GM19438 (cell line): ENCODE results near the gene DTX2.
"Not testable (repeated sequence)": the region's sequence is repeated elsewhere in the genome, so short reads cannot be mapped to it uniquely, and the experiment has no call there.

Experiments used
- ATAC-seq: cut with Tn5 transposase; IDR thresholded peaks from one replicate; pipeline ENCODE4 v1.9.1; 2021; ENCODE audit warnings: low read depth; ENCODE audit not compliant: unreplicated experiment

The DTX2 gene

GRCh38 chr7:76461464-76462101 lies at the start of gene DTX2:
Gene DTX2 (plus strand): TSS chr7:76461709. CDS start chr7:76480510, 18,801 bp downstream.
- ATAC-seq: peak; percentile 98

DNA sequence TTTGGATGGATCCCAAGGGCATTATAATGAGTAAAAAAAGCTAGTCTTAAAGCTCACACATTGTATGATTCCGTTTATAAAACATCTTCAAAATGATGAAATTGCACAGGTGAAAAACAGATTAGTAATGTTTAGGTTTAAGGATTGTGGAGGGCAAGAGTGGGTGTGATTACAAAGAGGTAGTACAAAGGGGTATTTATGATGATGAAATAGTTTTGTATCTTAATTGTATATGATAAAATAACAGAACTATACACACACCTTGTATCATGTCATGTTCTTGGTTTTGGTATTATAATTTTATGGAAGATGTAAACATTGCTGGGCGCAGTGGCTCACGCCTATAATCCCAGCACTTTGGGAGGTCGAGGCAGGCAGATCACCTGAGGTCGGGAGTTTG lies 49.3 kb upstream of the DTX2 start:
- no peak for ATAC-seq

- not testable (repeated sequence) for ATAC-seq
These were observed 43.7 kb upstream of the DTX2 start for GRCh38 chr7:76417654-76418310.

GRCh38 chr7:76421097-76421496 lies 40.4 kb upstream of the DTX2 start:
- ATAC-seq: not testable (repeated sequence)

DNA sequence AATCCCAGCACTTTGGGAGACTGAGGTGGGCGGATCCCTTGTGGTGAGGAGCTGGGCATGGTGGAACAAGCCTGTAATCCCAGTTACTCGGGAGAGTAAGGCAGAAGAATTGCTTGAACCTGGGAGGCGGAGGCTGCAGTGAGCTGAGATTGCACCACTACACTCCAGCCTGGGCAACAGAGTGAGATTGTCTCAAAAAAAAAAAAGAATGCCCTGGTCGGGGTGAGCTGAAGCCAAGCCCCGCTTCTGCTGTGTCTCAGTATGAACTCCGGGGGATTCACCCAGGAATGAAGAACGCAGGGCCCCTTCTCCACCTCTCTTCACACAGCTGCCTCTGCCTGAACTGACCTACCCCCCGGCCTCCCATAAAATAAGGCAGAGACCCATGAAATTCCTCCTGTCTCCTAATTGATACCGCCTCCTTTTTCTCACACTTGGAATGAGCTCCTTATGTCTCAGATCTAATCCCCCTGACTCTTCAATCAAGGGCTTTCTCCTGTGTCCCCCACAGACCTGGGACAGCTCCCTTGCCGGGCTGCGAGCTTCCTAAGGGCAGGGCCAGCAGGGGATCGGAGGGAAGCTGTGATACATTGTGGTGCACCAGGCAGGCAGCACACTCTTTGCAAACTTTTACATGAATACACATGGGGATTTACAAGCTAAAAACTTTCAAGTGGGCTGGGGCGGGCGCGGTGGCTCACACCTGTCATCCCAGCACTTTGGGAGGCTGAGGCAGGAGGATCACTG lies 37.7 kb upstream of the DTX2 start:
- ATAC-seq: no peak

DNA sequence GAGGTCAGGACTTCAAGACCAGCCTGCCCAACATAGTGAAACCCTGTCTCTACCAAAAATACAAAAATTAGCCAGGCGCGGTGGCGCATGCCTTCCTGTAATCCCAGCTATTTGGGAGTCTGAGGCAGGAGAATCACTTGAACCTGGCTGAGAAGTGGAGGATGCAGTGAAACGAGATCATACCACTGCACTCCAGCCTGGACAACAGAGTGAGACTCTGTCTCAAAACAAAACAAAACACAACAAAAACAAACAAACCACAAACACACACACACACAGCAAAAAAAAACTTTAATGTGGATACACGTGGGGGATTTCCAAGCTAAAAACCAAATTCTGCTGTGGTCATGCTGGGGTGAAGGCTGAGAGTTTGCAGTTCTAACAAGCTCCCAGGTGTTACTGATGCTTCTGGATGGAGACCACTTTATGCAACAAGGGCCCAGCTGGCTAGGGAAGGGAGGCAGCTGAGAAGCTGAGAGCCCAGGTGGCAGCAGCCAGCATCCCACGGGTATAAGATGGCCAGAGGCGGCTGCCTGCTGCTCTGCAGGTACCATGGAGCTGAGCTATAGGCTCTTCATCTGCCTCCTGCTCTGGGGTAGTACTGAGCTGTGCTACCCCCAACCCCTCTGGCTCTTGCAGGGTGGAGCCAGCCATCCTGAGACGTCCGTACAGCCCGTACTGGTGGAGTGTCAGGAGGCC lies 36.9 kb upstream of the DTX2 start, which contains the start of gene ZP3:
Gene ZP3, plus strand, starts transcription at position 538 of the 699 bp plus-strand sequence. Its CDS starts 15 bp downstream, at position 553.
- no peak for ATAC-seq

GRCh38 chr7:76425156-76425555 lies 36.4 kb upstream of the DTX2 start:
- ATAC-seq: no peak

DNA sequence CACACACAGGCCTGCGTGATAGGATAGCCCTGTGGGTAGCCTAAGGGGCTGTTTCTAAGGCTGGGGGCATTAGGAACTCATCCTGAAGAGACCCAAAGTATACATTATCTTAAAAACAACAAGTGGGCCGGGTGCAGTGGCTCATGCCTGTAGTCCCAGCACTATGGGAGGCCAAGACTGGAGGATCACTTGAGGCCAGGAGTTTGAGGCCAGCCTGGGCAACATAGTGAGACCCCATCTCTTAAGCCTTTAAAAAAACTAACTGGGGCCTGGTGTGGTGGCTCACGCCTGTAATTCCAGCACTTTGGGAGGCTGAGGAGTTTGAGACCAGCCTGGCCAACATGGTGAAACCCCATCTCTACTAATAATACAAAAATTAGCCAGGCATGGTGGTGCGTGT lies 36.0 kb upstream of the DTX2 start:
- ATAC-seq: not testable (repeated sequence)

- no peak for ATAC-seq
These were observed 35.3 kb upstream of the DTX2 start for GRCh38 chr7:76426246-76426645.

GRCh38 chr7:76427635-76428034 lies 33.9 kb upstream of the DTX2 start:
- ATAC-seq: no peak

- ATAC-seq: no peak
These were observed 33.2 kb upstream of the DTX2 start for GRCh38 chr7:76428149-76428823.

DNA sequence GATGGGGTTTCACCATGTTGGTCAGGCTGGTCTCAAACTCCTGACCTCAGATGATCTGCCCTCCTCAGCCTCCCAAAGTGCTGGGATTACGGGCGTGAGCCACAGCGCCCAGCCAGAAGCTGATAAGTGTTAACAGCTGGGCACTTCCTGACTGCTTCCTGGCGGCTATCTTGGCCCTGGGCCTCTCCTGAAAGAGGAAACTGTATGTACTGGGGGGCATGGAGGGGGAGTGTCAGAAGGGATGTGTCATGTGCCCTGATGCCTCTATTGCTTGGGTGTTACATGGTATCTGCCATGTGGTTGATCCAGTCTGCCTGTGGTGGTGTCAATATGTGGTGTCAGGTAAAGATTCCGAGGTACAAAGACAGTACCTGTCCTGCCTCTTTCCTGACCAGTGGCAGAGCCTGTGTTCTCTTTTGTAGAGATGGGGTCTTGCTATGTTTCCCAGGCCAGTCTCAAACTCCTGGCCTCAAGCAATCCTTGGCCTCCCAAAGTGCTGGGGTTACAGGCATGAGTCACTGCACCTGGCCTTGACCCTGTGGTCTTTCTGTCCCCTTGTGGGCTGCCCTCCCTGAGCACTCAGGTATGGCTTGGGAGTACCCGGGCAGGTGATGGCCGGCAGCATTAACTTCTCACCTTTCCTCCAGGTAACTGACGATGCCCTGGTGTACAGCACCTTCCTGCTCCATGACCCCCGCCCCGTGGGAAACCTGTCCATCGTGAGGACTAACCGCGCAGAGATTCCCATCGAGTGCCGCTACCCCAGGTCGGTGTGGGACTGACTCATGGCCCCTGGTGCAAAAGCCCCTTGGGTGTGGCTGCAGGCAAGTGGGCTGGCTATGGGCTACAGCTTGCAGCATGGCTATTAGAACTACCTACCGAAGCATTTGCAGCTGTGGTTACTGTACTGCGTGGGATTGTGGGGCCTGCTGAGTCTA lies 32.4 kb upstream of the DTX2 start:
- no peak for ATAC-seq

- no peak for ATAC-seq
These were observed 31.3 kb upstream of the DTX2 start for GRCh38 chr7:76430211-76430610.

DNA sequence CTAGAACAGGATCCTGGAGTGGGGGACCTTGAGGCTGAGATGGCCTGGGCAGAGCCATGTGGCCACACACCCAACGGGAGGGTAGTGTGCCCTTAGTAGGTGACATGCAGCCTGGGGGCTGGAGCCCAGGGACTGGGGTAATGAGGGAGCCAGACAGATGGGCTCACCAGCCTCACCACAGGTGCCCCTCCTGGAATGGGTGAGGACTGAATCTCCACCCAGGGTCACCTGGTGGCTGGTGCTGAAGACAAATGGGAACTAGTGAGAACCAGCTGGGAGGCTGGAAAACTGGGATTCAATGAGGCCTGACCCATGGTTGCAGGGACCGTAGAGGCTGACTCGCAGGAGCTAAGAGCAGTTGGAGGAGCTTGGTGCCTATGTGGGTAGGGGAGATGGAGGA lies 30.7 kb upstream of the DTX2 start:
- no peak for ATAC-seq

GRCh38 chr7:76437873-76438272 lies 23.6 kb upstream of the DTX2 start:
- ATAC-seq: peak; percentile 59

DNA sequence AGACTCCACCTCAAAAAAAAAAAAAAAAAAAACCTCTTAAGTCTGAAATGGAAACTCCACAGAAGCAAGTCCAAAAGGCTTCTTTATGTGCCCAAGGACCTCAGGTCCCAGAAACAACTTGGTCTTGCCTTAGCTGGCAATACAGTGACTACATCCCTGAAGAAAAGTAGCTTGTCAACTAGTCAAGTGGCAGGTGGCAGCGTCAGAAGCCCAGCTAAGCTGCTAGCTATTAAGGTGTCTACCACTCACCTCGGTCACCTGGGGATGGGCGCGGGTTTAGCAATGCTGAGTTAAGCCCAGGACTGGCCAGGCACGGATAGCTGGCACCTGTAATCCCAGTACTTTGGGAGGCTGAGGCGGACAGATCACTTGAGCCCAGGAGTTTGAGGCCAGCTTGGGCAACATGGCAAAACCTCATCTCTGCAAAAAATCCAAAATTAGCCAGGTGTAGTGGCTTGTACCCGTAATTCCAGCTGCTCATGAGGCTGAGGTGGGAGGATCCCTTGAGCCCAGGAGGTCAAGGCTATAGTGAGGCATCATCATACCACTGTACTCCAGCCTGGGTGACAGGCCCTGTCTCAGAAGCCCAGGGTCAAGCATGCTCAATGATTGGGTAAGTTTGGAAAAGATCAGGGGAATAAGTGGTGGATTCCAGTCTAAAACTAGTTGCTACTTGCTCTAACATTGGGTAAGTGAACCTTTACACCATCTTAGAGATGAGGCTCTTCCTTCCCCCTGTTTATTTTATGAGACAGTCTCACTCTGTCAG lies 22.2 kb upstream of the DTX2 start:
- not testable (repeated sequence) for ATAC-seq

DNA sequence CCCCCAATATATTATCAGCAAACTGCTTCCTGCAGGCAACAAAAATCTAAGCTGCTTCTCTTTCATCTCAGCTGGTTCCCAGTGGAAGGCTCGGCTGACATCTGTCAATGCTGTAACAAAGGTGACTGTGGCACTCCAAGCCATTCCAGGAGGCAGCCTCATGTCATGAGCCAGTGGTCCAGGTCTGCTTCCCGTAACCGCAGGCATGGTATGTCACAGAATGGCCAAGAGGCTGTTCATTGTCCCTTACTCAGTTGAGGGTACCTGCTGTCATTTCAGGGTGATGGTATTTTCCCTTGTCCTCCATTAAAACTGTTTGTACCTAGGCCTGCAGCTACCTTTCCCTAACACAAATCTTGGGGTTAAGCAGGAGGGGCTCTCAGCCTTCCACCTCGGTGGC lies 21.1 kb upstream of the DTX2 start:
- ATAC-seq: not testable (repeated sequence)

GRCh38 chr7:76441792-76442191 lies 19.7 kb upstream of the DTX2 start:
- ATAC-seq: not testable (repeated sequence)
